Limb (tissue), 2 donors: ENCODE measurements around the gene DMBT1.

Experiments
- DNase-seq, 2 donors: peaks; one replicate each; pipeline ENCODE4 v3.0.0-alpha.2; 2016; ENCODE audit errors: extremely low spot score in 2 of 2

DMBT1 gene

GRCh38 chr10:122669842-122670241 lies 109.3 kb downstream of the DMBT1 start:
- no peak for DNase-seq

- no peak for DNase-seq
Observed at GRCh38 chr10:122671355-122671754, 110.8 kb downstream of the DMBT1 start.

GRCh38 chr10:122672655-122673054 lies 112.1 kb downstream of the DMBT1 start:
- no peak for DNase-seq

- no peak for DNase-seq
Observed at GRCh38 chr10:122673269-122673668, 112.7 kb downstream of the DMBT1 start.

GRCh38 chr10:122673731-122674130 lies 113.2 kb downstream of the DMBT1 start:
- DNase-seq: no peak

- DNase-seq: no peak
Observed at GRCh38 chr10:122674781-122675180, 114.2 kb downstream of the DMBT1 start.

GRCh38 chr10:122675278-122675677 lies 114.7 kb downstream of the DMBT1 start:
- no peak for DNase-seq

- DNase-seq: no peak
Observed at GRCh38 chr10:122678266-122678665, 117.7 kb downstream of the DMBT1 start.

- no peak for DNase-seq
Observed at GRCh38 chr10:122682522-122682921, 122.0 kb downstream of the DMBT1 start.

GRCh38 chr10:122688293-122688989 lies 127.9 kb downstream of the DMBT1 start:
- no peak for DNase-seq

GRCh38 chr10:122689146-122689820 lies 128.7 kb downstream of the DMBT1 start:
- DNase-seq: no peak

GRCh38 chr10:122692744-122693143 lies 132.2 kb downstream of the DMBT1 start:
- DNase-seq: no peak
